Measurements from ENCODE around the gene DLG1. TPM values are rescaled to one million over a fixed set of nuclear protein-coding genes. Genes with fewer than 3 reads are reported as not detected.

DLG1 gene
- total and polyA plus RNA-seq, 9 of the 15 experiments (the other 6 are each of a cell fraction or from before 2014, with no cell fraction given): 9.4 to 63.5 (median 43.6) TPM

- no peaks in the 10 kb centered on the region for H3K27me3 ChIP-seq (ENCODE audit: control insufficient read depth in 2 of 2, insufficient read depth in 2 of 2, low read length in 2 of 2)
- peak overlapping the region; percentile 39; the same call in 1 of the 2 replicates for H3K4me2 ChIP-seq (ENCODE audit: insufficient read depth, low read length)
- no peaks in the 10 kb centered on the region for H3K79me2 ChIP-seq (ENCODE audit: control insufficient read depth, insufficient read depth, low read length)
- peaks cover 3 to 45% of the 10 kb centered on the region in 2 experiments; a peak in 3 of 5 replicates for H3K4me1 ChIP-seq (replicated peaks in 1 of 2; ENCODE audit: control insufficient read depth in 2 of 2, insufficient read depth in 2 of 2, low read length in 2 of 2)
- no TSS peak for BruUV-seq (replicated peaks)
- peak overlapping the region; percentile 62 to 96; a peak in 3 of 4 replicates for H3K9ac ChIP-seq (ENCODE audit: insufficient read depth in 1 of 2, low read depth in 2 of 2, low read length in 2 of 2)
- CTCF ChIA-PET (ENCODE audit: low intra/inter-chr PET ratio): interaction anchor here (0.6 to 2.1 kb wide), 4 partner anchors 51 to 507 kb away, joined by 5 to 26 read pairs (median 8); no protein-coding TSS in a partner anchor
- no peak for FAIRE-seq
- H3K27ac ChIP-seq (ENCODE audit: extremely low read depth, low read depth, low read length): peak overlapping the region; percentile 74
- peak overlapping the region; percentile 85 for H2AFZ ChIP-seq (ENCODE audit: low read depth, low read length)
- WGBS (ENCODE audit: insufficient coverage, low coverage, missing lambda C conversion rate): 2% methylated on average over 24 of the region's 113 CpGs
- in situ Hi-C loops (cut with MboI): no loop called here
- intact Hi-C loops (cut with micrococcal nuclease): loop anchor here (5.0 kb wide), 1 partner anchor 184 kb away; no protein-coding TSS in a partner anchor
- H3K9me3 ChIP-seq (replicated peaks; ENCODE audit: control insufficient read depth, insufficient read depth, low read depth, low read length): no peaks in the 10 kb centered on the region
- H3K4me3 ChIP-seq: peak overlapping the region; percentile 38
- peak; percentile 87 to 99 (median 97) for DNase-seq (ENCODE audit: extremely low read depth in 1 of 4, low spot score in 3 of 4)
- ATAC-seq: peak; percentile 90
- no peaks in the 10 kb centered on the region for H4K20me1 ChIP-seq (replicated peaks; ENCODE audit: control insufficient read depth, insufficient read depth, low read length)
- H3K36me3 ChIP-seq (ENCODE audit: control insufficient read depth, insufficient read depth, low read length): no peaks in the 10 kb centered on the region
- POLR2A ChIA-PET: interaction anchor here (0.6 to 1.8 kb wide), 3 partner anchors 16 to 33 kb away, joined by 3 to 4 read pairs (median 4); no protein-coding TSS in a partner anchor
- no peaks in the 10 kb centered on the region for H3K9me1 ChIP-seq (ENCODE audit: control insufficient read depth, insufficient read depth, low read length)
- peak; percentile 43 for TF ChIP-seq FUS (optimal IDR thresholded peaks at IDR 0.05; ENCODE audit: low read depth, low read length)
- TF ChIP-seq HDGF (IDR thresholded peaks at IDR 0.05): no peak
- TF ChIP-seq TGIF2 (CRISPR knock-in tag; IDR thresholded peaks at IDR 0.05): 0 out of 2 replicates have a peak, but pooled peaks have one; percentile 55
- peak; percentile 11 for TF ChIP-seq TAF1 (IDR thresholded peaks at IDR 0.05; ENCODE audit: control insufficient read depth, extremely low read depth, insufficient read depth, low read length, severe bottlenecking)
- TF ChIP-seq RBM25 (IDR thresholded peaks at IDR 0.05; ENCODE audit: low read depth, low read length, severe bottlenecking): peak; percentile 46
- TF ChIP-seq ZNF217 (CRISPR knock-in tag; IDR thresholded peaks at IDR 0.05): no peak
- peak; percentile 65 for TF ChIP-seq MAX (CRISPR knock-in tag; IDR thresholded peaks at IDR 0.05)
- peak; percentile 42; the same call in 1 of the 2 replicates for TF ChIP-seq NR3C1 (CRISPR knock-in tag; IDR thresholded peaks at IDR 0.05)
- no peak for TF ChIP-seq DPF2 (IDR thresholded peaks at IDR 0.05)
- no peak for TF ChIP-seq HDAC8 (tag; IDR thresholded peaks at IDR 0.05)
- TF ChIP-seq POLR2G (IDR thresholded peaks at IDR 0.05; ENCODE audit: low read depth, low read length): peak; percentile 74
- peak; percentile 42; the same call in 1 of the 2 replicates for TF ChIP-seq CREB3L1 (IDR thresholded peaks at IDR 0.05; ENCODE audit: borderline replicate concordance, low read depth)
Measured at GRCh38 chr3:197002701-197003454, 295.5 kb downstream of the DLG1 start.
